NCI-H226 (cell line): ENCODE data around the gene EVX2.

Source experiments
- DNase-seq: peaks from one replicate; pipeline ENCODE4 v3.0.0-alpha.2; 2015

Gene EVX2

DNA sequence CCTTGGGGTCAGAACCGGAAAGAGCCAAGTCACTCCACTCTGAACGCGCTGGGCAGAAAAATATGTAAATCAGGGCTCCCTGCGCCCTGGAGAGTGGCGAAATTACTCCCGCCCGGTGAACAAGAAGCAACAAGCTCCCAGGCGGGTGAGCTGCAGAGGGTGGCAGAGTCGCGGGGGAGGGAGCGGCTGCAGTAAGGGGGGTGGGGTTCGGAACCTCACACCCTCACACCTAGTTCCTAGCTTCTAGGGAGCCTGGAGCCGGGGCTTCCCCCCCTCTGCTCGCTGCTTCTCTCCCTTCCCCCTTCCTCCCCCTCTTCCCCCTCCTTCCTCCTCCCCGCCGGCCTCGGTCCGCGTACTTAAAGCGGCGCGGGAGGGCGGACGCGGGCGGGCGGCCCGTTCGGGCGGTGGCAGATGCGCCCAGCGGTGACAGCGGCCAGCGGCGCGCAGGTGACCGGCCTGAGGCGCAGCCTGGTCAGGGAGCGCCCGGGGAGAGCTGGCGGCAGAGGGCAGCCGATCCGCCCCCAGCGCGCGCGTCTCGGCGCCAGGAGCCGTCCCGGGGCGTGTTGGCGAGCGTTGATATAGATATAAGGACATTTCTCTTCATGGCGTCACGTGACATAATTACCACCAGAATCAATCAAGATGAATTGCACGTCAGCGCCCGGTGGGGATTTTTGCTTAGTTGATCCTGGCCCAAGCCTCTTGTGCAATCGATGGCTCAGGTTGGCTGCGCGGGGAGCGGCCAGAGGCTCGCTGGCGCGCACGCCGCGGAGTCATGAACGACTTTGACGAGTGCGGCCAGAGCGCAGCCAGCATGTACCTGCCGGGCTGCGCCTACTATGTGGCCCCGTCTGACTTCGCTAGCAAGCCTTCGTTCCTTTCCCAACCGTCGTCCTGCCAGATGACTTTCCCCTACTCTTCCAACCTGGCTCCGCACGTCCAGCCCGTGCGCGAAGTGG, 23.1 kb upstream of the EVX2 start, which contains the start of gene HOXD11:
TSS of gene HOXD11 (plus strand) at position 700 of the 959 bp plus-strand sequence. CDS start at position 776, 76 bp downstream.
- peak; percentile 17 for DNase-seq

DNA sequence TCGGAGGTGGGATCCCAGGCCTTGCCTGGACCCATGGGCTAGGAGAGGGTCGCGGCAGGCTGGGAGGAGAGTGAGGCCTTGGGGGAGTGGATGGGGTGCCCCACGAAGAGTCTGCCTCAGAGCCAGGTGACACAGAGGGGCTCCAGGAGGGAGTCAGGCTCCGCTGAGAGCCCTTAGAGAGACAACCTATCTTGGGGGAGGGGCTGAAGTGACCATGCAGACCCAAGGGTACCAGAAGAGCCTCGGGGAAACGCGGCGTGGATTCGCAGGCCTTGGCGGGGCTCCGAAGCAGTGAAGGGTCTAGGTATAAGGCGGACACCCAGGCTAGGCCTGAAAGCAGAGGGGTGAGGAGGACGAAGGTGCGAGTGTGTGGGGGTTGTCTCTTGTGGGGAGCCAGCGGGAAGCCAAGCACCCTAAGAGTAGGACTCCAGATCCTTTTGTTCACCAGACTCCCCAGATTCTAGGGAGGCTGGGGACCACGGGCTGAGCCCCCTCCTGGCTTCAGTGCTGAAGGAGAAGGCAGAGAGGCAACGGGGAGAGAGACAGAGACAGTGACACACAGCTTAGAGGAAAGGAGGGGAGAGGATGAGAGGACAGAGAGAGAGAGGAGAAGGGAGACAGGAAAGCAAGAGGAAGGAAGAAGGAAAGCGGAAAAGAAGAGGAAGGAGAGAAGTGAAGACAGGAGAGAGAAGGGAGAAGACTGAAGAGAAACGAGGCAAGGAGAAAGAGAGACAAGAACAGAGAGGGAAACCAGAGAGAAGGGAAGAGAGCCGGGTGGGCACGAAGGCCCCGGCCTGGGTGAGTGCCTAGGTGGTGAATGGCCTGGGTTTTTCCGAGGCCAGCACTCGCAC, 22.2 kb upstream of the EVX2 start:
- DNase-seq: no peak

DNA sequence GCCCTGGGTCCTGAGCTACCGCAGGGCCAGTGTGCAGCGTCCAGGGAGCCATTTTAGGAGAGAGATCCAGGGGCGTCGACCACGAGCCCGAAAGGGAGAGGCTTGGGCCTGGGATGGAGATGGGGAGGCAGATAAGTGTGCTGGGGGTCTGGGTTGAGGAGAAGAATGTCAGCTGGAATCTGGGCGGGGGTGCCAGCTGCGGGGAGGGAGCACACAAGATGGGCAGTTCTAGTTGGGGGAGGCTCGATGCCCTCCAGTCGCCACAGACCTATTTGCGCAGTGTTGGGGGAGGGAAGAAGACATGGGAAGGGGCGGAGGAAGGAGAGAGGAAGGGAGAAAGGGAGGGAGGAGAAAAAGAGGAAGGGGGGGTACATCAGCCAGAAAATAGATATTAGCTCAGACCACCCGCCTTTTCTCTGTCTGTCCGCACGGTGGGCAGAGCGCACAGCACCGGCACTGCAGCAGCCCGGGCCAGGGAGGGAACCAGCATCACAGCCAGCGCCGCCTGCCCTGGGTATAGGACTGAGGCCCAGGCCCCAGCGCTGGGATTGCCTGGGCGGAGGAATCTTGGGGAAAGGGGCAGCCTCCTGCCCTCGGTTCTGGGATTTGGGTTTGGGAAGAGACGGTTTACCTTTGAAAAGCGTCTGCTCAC, 21.4 kb upstream of the EVX2 start:
- DNase-seq: no peak

DNA sequence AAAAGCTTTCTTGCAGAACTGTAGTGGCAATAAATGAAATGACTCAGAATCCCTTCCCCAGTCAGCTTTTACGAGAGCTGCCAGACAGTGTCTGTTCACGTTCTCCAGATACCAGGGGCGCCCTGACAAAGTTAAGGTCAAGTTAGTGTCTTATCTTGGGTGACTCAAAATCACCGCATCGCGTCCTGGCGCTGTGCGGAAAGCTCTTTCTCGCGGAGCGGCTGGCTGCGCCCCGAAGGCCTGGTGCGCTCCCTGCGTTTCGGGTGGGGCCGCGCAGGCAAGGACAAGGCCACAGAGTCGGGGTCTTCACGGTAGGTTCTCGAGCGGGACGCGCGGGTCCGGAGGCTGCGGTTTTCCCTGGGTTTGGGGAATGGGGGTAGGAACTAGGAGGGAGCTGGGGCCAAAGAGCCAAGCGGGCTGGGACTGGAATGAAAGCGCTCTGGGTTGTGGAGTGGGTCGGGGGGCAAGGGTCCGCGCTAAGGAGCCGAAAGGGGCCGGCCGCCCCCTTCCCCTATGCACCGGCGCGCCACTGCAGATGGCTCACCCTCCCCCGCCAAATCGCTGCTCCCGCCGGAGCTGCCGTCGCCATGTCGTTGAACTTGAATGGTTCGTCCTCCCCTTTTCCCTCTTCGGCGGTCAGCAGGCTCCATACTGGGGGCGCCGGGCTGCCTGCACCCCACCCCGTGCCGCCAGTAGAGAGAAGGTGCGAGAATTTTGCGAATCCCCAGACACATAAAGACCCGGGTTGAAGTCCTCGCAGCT, 20.7 kb upstream of the EVX2 start:
- DNase-seq: no peak

DNA sequence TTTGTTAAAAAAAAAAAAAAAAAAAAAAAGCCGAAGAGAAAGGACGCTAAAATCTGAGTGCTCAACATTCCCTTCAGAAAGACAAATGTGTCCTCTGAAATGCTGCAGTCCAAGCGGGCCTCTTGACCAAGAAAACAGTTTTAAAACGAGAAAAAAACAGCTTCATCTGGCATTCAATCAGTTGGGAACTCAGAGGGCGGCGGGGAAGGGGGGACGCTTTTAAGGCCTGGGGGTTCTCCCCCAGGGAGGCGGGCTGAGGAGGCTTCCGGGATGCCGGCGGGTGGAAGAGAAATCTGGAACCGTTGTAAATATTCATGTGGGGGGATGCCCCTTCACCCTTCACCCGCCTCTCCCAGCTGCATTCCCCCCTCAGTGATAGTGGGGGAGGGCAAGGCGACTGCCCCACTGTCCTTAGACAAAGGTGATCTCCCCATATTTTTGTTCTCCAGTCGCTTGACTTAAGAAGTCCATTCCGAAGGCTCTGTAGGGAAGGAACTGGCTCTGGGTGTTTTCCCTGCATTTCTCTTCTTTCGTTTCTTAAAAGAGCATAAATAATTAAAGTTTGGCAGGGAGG, 20.1 kb upstream of the EVX2 start:
- DNase-seq: no peak

DNA sequence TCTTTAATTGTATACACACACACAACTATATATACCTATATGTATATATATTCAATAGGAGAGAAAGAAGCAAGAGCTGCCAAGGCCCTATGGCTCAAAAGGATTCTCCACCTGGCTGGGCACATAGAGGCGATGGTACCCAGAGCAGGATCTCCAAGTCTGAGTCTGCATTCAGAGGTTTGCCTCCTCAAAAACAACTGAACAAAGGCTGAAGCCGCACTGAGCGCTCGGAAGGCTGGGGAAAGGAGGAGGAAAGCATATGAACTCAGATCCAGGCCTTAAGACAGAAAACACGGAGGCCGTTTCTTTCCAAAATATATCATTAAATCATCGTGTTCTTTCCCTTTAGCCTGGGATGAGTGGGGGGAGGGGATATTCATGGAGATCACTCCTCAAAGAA, 19.4 kb upstream of the EVX2 start:
- no peak for DNase-seq

DNA sequence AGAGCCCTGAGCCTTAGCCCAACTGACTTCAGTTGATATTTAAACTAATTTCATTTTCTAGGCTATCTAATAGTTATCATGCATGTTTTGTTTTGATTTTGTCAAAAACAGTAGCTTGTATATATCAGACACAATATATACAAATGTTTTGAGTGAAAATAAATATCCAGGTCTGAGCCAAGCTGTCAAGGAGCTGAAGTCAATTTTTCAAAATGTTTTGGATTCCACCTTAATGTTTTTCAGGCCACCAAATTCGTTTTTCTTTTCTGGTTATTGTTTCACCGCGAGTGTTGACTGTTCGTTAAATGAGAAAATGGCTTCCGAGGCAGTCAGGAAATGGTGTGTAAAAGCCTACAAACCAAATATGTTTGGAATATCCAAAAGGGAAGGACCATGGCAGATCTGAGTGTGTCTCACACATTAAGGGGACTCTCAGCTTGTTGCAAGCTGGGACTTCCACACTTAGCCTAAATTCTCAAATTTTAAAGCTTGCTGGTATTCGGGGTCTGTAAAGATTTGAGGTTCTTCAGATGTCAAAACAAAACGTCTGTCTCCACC, 18.6 kb upstream of the EVX2 start:
- DNase-seq: no peak

DNA sequence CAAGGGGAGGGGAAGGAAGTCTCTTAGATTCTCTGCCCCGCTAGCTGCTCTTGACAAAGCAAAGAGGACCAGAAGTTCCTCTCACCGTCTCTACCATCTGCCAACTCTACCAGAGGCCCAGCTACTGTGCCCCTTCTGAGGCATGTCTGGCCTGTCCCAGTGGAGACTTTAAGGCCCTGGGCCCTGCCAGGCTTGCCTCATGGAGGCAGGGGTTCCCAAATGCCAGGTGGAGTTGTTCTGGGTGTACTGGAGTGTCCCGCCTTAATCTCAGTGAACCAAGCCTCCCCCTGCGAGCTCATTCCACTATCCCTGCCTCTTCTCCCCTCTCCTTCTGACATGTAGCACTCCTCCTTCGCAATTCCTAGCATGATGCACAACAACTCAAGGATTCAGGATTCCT, 18.1 kb upstream of the EVX2 start:
- no peak for DNase-seq

DNA sequence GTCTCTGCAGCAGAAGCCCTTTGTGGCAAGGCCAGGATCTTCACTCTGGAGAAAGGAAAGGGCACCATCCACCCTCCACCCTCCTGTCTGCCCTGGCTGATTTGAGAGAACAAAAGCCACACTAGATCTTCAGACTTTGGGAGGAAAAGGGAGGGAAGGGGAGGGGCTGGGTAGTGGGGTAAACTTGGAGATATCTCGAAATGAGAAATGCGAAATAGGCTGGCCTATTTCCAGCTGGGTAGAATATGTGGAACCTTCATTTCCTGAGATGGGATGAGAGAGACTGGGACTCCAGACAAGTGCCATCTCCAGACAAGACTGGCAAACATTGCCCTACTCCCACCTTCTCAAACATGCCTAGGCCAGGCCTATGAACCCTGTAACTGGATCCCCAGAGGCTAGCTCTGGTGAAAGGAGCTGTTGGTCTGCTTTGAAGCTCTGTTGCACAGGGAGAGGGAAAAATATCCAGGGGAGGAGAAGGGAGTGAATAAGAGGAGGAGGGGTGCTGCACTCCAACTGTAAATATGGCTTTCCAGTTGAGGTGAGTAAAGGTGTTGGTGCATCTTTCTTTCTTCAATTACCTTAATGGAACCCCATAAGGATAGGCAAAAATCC, 17.6 kb upstream of the EVX2 start:
- no peak for DNase-seq

DNA sequence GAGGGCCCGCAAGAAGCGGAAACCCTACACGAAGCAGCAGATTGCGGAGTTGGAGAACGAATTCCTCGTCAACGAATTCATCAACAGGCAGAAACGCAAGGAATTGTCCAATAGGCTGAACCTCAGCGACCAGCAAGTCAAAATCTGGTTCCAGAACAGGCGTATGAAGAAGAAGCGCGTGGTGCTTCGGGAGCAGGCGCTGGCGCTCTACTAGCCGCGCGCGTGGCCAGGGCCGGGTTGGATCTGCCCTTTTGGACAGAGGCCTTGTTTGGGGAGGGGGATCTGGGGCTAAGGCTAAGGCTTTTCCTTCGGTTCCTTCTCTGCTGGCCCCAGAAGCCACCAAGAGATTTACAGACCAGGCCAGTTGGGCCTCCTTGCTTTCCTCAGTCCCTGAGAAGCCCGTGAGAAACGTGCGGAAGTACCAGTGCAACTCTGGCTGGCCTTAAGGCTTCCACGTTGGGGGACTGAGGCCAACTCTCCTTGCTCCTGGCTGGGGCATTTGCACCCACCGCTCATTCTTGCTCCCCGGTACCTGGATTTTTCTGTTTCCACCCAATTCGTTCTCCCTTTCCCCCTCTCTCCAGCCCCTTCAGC, 16.9 kb upstream of the EVX2 start:
- DNase-seq: no peak

DNA sequence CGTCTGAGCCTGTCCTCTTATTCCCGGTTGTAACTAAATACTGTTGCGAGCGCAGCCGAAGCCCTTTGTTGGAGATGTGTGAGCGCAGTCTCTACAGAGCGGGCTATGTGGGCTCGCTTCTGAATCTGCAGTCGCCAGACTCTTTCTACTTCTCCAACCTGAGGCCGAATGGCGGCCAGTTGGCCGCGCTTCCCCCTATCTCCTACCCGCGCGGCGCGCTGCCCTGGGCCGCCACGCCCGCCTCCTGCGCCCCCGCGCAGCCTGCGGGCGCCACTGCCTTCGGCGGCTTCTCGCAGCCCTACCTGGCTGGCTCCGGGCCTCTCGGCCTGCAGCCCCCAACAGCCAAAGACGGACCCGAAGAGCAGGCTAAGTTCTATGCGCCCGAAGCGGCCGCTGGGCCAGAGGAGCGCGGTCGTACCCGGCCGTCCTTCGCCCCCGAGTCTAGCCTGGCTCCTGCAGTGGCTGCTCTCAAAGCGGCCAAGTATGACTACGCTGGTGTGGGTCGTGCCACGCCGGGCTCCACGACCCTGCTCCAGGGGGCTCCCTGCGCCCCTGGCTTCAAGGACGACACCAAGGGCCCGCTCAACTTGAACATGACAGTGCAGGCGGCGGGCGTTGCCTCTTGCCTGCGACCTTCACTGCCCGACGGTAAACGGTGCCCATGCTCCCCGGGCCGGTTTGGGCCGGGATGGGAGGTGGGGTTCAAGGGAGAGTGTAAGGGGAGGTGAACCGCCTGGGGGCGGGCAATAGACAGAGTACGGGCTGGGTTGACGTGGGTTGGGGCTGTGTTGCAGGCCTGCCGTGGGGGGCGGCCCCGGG, 16.2 kb upstream of the EVX2 start, which contains the start of gene HOXD12:
TSS of gene HOXD12 (plus strand) at position 68 of the 819 bp plus-strand sequence. CDS start at position 75, 7 bp downstream.
- DNase-seq: no peak

DNA sequence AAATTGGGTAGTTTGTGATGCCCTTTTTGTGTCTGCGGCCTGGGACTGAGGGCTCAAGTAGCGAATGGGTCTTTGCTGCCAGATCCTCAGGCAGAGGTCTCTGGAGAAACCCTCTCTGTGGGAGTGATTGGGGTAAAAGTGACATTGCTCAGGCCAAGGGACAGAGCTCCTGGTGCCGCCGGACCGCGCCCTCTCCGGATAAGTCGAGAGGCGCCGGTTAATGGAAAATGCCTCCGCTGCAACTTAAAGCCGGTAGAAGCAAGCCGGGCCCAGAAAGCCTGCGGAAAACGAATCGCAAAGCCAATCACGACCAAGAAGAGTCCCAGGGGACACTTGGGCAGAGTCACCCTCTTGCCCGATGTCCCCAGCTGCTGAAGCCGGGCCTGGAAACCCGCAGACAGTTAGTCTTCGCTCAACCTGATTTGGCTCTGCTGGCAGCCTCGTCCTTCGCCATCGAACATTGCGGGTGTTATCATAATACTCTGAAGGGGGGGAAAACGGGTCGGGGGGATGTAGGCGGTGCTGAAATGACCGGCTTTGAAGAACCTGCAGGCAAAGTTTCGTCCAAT, 15.5 kb upstream of the EVX2 start:
- DNase-seq: no peak

DNA sequence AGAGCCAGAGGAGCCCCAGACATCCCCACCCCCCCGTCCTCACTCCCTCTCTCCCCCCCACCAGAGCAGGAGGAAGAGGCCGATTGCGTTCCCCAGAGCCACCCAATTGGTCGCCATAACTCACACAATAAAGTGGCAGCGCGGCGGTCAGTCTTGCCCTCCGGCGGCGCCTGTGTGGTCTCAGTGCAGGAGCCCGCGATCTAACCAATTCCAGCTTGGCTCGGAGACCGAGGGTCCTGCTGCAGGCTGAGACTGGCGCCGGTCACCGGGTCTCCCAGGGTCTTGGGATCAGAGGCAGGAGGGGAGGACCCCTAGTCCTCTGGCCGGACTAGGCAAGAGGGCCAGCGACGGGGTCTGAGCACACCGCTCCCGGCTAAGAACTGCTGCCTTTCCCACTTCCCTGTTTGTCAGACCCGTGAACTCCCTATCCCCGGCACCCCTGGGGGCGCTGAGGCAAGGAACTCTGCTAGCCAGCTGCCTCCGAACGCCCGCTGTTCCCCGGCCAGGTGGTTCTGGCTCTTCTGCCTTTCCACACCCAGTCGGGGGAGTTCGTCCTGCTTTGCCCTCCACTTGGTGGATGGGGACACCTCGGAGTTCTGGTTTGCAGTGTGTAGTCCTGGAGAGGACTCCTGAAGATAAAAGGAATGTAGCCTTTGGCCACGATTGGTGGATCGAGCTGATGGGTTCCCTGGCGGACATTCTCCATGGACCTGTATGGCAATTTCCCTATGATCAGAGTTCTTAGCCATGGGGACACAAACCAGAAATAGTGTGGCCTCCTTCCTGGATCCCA, 14.8 kb upstream of the EVX2 start:
- no peak for DNase-seq

DNA sequence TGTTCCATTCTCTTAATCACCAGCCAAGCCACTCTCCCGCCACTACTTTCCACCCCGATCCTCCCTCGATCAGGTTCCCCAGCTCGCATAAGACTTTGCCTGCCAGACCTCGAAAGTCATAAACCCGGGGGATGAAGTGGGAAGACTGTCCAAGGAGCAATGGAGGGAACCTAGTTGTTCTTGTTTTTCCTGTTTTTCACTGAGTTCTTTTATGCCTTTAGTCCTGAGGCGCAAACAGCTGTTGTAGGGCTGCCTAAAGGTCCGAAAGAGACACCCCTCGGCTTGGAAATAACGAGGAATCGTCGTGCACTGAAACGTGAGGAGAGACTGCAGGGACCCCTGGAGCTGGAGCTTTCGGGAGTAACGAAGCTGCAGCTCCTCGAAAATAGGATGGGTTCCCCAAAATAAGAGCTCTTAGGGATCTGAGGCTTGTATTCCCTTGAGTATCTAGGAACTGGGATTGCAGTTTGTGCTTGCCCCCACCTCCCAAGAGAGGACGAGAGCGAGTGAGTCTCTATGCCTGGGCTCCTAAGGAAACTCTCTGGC, 14.1 kb upstream of the EVX2 start:
- DNase-seq: no peak

DNA sequence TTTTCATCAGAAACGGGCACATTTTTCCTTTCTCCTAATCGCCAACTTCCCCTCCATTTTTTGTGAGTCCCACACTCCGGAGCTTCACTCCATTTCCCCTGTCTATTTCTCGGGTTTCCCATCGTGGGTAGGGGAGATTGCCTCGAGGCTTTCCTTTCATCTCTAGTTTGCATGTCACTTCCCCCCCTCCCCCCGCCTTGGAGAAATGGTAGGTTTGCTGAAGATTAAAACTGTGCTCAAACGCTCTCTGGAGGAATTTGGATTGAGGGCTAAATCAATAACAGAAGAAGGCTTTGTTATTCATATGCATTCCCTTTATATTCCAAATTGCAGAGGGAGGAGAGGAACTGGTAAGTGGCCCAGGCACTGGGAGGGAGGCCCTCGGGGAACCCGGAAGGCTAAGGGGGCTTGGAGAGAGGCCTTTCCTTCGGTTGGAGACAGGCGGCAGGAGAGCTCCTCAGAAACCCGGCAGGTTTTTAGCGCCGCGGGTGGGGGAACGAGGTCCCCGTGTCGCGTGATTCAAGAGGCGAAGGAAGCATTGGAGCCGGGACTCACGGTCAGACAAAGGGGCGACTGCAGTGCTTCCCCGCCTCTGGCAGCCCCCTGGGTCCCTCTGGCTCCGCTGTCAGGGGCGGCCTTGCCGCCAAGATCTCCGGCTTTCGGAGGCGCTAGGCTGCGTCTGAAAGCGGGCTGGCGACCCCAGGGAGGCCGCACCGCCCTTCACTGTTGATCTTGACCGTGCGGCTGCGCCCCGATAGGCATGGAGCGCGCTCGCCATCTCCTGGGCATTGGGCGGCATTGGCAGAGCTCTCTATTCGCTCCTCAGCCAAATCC, 13.4 kb upstream of the EVX2 start:
- DNase-seq: peak; percentile 51

DNA sequence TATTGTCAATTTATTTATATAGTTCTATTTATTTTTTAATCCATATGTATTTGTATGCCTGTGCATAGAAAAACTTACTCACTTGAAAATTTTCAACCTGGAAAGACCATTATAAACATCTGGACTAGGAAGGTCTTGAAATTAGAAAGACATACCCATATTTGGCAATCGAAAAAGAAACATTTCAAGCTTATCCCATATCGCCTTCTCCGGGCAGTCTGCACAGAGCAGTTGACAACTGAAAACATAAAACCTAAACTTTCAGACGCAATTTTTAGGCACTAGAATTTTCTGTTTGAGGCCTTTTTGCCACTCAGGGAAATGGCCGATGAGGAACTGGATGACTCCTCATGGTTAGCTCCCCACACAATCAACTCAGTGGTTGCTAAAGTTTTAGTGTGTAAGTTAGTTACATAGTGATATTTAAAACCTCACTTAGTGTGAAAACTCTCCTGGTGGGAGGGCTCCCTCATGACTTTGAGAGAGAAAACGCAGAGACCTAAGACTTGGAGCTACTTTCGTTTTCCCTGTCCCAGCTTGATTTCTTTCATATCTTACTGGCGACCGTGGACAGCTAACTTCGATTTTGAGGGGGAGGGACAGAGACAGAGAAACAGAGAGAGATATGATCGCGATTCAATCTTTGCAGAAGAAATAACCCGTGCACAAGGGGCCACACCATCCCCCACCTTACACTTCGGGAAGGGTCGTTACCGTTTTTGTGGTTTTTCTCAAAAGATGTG, 12.7 kb upstream of the EVX2 start:
- DNase-seq: no peak

DNA sequence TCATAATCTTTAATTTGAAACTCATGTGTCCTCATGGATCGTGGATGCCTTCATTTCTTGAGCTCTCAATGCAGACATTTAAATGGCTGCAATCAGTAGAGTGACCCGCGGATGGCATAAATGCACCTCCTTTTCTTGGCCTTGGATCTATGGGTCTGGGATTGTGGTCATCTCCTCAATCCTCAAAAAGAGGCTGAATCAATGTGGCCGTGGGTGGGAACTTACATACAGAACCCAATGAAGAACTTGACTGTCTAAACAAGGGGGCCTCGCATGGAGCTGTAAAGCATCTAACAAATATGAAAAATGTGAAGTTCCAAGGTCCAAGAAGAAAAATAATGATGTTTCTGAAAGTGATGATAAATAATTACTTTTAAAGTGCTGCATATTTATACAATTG, 11.7 kb upstream of the EVX2 start:
- DNase-seq: no peak
